HG02571 (cell line): ENCODE results near the gene GADD45A.

Experiments used
- ATAC-seq: cut with Tn5 transposase; IDR thresholded peaks from one replicate; pipeline ENCODE4 v1.9.1; 2021; ENCODE audit warnings: mild to moderate bottlenecking, moderate library complexity; ENCODE audit not compliant: unreplicated experiment

GADD45A gene

GRCh38 chr1:67687649-67688048 is 2.6 kb downstream of the GADD45A start:
- ATAC-seq: no peak

GRCh38 chr1:67688526-67689219 is 3.7 kb downstream of the GADD45A start:
- ATAC-seq: no peak

- ATAC-seq: no peak
Observed at GRCh38 chr1:67689267-67690017, 4.4 kb downstream of the GADD45A start.

- no peak for ATAC-seq
Observed at GRCh38 chr1:67690018-67690363, 5.0 kb downstream of the GADD45A start.

- ATAC-seq: no peak
Observed at GRCh38 chr1:67690411-67690810, 5.4 kb downstream of the GADD45A start.

GRCh38 chr1:67691712-67692111 is 6.7 kb downstream of the GADD45A start:
- ATAC-seq: no peak

GRCh38 chr1:67695963-67696362 is 11.0 kb downstream of the GADD45A start:
- no peak for ATAC-seq

GRCh38 chr1:67696708-67697107 is 11.7 kb downstream of the GADD45A start:
- no peak for ATAC-seq

- ATAC-seq: no peak
Observed at GRCh38 chr1:67700220-67700619, 15.2 kb downstream of the GADD45A start.

- no peak for ATAC-seq
Observed at GRCh38 chr1:67700692-67701410, 15.8 kb downstream of the GADD45A start.

GRCh38 chr1:67701876-67702275 is 16.9 kb downstream of the GADD45A start:
- ATAC-seq: no peak

GRCh38 chr1:67704351-67704750 is 19.4 kb downstream of the GADD45A start:
- ATAC-seq: no peak

- no peak for ATAC-seq
Observed at GRCh38 chr1:67705735-67706453, 20.9 kb downstream of the GADD45A start.

GRCh38 chr1:67708606-67709005 is 23.6 kb downstream of the GADD45A start:
- no peak for ATAC-seq

- no peak for ATAC-seq
Observed at GRCh38 chr1:67710417-67710816, 25.4 kb downstream of the GADD45A start.

GRCh38 chr1:67711158-67711854 is 26.3 kb downstream of the GADD45A start:
- no peak for ATAC-seq

GRCh38 chr1:67711855-67712212 is 26.8 kb downstream of the GADD45A start:
- ATAC-seq: no peak

- ATAC-seq: no peak
Observed at GRCh38 chr1:67713057-67713846, 28.3 kb downstream of the GADD45A start.

GRCh38 chr1:67715819-67716218 is 30.8 kb downstream of the GADD45A start:
- no peak for ATAC-seq

- ATAC-seq: no peak
Observed at GRCh38 chr1:67716800-67717199, 31.8 kb downstream of the GADD45A start.
